Measurements from ENCODE around the gene SUGP2.

GRCh38 chr19:19079571-19079970 lies 46.3 kb upstream of the SUGP2 start:
- no peak for TF ChIP-seq EZH2 (IDR thresholded peaks at IDR 0.05; ENCODE audit: insufficient read depth, poor library complexity, severe bottlenecking)
- no peak for TF ChIP-seq EZH2phosphoT487 (IDR thresholded peaks at IDR 0.05; ENCODE audit: insufficient read depth, low read depth)

Data from GM23248 (cell line).